GM12878 (cell line): ENCODE results near the gene RHPN2. TPM values are rescaled to one million over a fixed set of nuclear protein-coding genes. Genes with fewer than 3 reads are reported as not detected.

Experiments
- ATAC-seq: fragments of 200-7000 bp; cut with Tn5 transposase; 3 replicates; pipeline ENCODE4 v1.9.1; 2020; ENCODE audit warnings: mild to moderate bottlenecking, moderate library complexity
- BruUV-seq: library from RNA; stranded (reverse); fragments of 400-500 nt; replicated peaks from 2 replicates; lab custom pipeline; 2021; lab: Mats Ljungman, UMichigan
- CTCF ChIA-PET: fragments of 300-600 bp; sonication (Branson Sonifier 250); formaldehyde crosslinking; extraction: SDS; loops from one replicate; lab custom pipeline; 2021; ENCODE audit warnings: inconsistent platforms; lab: Yijun Ruan, JAX
- POLR2A ChIA-PET: fragments of 350-600 bp; formaldehyde crosslinking; extraction: SDS; loops from one replicate; lab custom pipeline; 2021; ENCODE audit warnings: inconsistent platforms; lab: Charles Lee
- RAD21 ChIA-PET: fragments of 300-600 bp; sonication (Branson Sonifier 250); formaldehyde crosslinking; loops from one replicate; lab custom pipeline; 2023; ENCODE audit warnings: antibody characterized with exemption; ENCODE audit not compliant: unreplicated experiment; lab: Charles Lee
- SMC1A ChIA-PET: fragments of 300-600 bp; sonication (Branson Sonifier 250); formaldehyde crosslinking; loops from one replicate; lab custom pipeline; 2023; ENCODE audit not compliant: unreplicated experiment, uncharacterized antibody; lab: Charles Lee
- DNase-seq: peaks from one replicate; pipeline ENCODE4 v3.0.0-alpha.2; 2011; ENCODE audit warnings: low read depth, low spot score
- FAIRE-seq: peaks from 3 replicates; lab custom pipeline; 2011; peaks lifted over from hg19 to GRCh38; lab: Jason Lieb, UNC
- H2AFZ ChIP-seq: 2 replicates; pipeline ENCODE4 v1.6.0; 2011; ENCODE audit warnings: low read depth, low read length, control low read depth; ENCODE audit not compliant: control insufficient read depth
- H3K27ac ChIP-seq: 2 replicates; pipeline ENCODE4 v1.5.1; 2011; ENCODE audit warnings: control low read depth; ENCODE audit not compliant: control insufficient read depth, insufficient read depth
- H3K27me3 ChIP-seq, 2 experiments: replicated peaks in 1 of 2; 2 replicates each; pipeline versions ENCODE4 v1.6.0 to v1.6.1; 2011; ENCODE audit warnings: low read length in 1 of 2; ENCODE audit not compliant: control insufficient read depth in 2 of 2, insufficient read depth in 2 of 2
- H3K36me3 ChIP-seq, 2 experiments: 2 replicates each; pipeline ENCODE4 v1.5.1; 2011; ENCODE audit warnings: low read length in 1 of 2; ENCODE audit not compliant: control insufficient read depth in 2 of 2, insufficient read depth in 2 of 2
- H3K4me1 ChIP-seq: 2 replicates; pipeline ENCODE4 v1.6.1; 2011; ENCODE audit warnings: mild to moderate bottlenecking, low read length, moderate library complexity, mixed read lengths; ENCODE audit not compliant: control insufficient read depth, insufficient read depth
- H3K4me2 ChIP-seq: 2 replicates; pipeline ENCODE4 v1.6.0; 2011; ENCODE audit warnings: control low read depth; ENCODE audit not compliant: control insufficient read depth, insufficient read depth
- H3K4me3 ChIP-seq: fragments of 200-600 bp; sonication (generic); 2 replicates; pipeline ENCODE4 v1.5.1; 2016
- H3K79me2 ChIP-seq: 2 replicates; pipeline ENCODE4 v1.6.0; 2011; ENCODE audit warnings: low read length; ENCODE audit not compliant: control insufficient read depth, insufficient read depth
- H3K9ac ChIP-seq: 2 replicates; pipeline ENCODE4 v1.8.0; 2011; ENCODE audit warnings: low read length, control low read depth, mixed read lengths; ENCODE audit not compliant: control insufficient read depth, insufficient read depth
- H3K9me3 ChIP-seq: replicated peaks from 3 replicates; pipeline ENCODE4 v1.5.1; 2011; ENCODE audit warnings: mild to moderate bottlenecking, low read length; ENCODE audit not compliant: control insufficient read depth, insufficient read depth
- H4K20me1 ChIP-seq: 2 replicates; pipeline ENCODE4 v1.6.0; 2011; ENCODE audit not compliant: control insufficient read depth, insufficient read depth
- BHLHE40 ChIP-seq, 2 experiments: fragments of 450-650 bp in 1 of 2; IDR thresholded peaks; 2 replicates each; pipeline ENCODE4 v1.6.1; 2011 to 2017; ENCODE audit warnings: low read depth in 2 of 2, borderline replicate concordance in 1 of 2, improper control_type of control experiment in 1 of 2, low read length in 1 of 2, mild to moderate bottlenecking in 1 of 2
- BMI1 ChIP-seq: fragments of 450-650 bp; IDR thresholded peaks from 2 replicates; pipeline ENCODE4 v1.6.1; 2016; ENCODE audit warnings: mild to moderate bottlenecking, moderate library complexity, borderline replicate concordance
- ESRRA ChIP-seq: IDR thresholded peaks from 2 replicates; pipeline ENCODE4 v1.6.1; 2012; ENCODE audit warnings: mild to moderate bottlenecking, low read length, improper control_type of control experiment
- FOS ChIP-seq: IDR thresholded peaks from 3 replicates; pipeline ENCODE4 v1.6.1; 2011; ENCODE audit warnings: borderline replicate concordance; ENCODE audit not compliant: insufficient read length; ENCODE audit errors: extremely low read depth
- LARP7 ChIP-seq: fragments of 450-650 bp; IDR thresholded peaks from 2 replicates; pipeline ENCODE4 v1.6.1; 2017; ENCODE audit warnings: mild to moderate bottlenecking
- MTA2 ChIP-seq: fragments of 450-650 bp; IDR thresholded peaks from 2 replicates; pipeline ENCODE4 v1.6.1; 2016; ENCODE audit warnings: low read depth, mild to moderate bottlenecking, moderate library complexity
- PAX5 ChIP-seq: IDR thresholded peaks from 2 replicates; pipeline ENCODE4 v1.6.1; 2011; ENCODE audit warnings: low read depth, low read length, borderline replicate concordance
- ZNF207 ChIP-seq: fragments of 450-650 bp; IDR thresholded peaks from 2 replicates; pipeline ENCODE4 v1.6.1; 2014; ENCODE audit warnings: antibody characterized with exemption, mild to moderate bottlenecking, borderline replicate concordance
- ZNF274 ChIP-seq: IDR thresholded peaks from one replicate; pipeline ENCODE4 v1.8.0; 2011; ENCODE audit not compliant: insufficient read length, insufficient read depth
- WGBS: methylation state at CpG from one replicate; pipeline ENCODE4 v1.1.6; 2016; ENCODE audit warnings: low lambda C conversion rate; ENCODE audit not compliant: insufficient replicate concordance, insufficient coverage; ENCODE audit errors: missing lambda C conversion rate; 5-methylcytosine and 5-hydroxymethylcytosine counted together
- in situ Hi-C: fragments of 300-500 bp; cut with MboI; formaldehyde crosslinking; loops from 9 replicates; pipeline ENCODE4 v1.14.3; 2018; ENCODE audit warnings: mixed read lengths
- intact Hi-C: fragments of 100-400 bp; cut with micrococcal nuclease; formaldehyde crosslinking; loops from one replicate; pipeline ENCODE4 v1.14.2; 2022; ENCODE audit not compliant: unreplicated experiment
- polyA plus RNA-seq, 11 experiments: library from polyadenylated mRNA; depleted of rRNA in 4 of 11; unstranded in 6 of 11; stranded (reverse) in 5 of 11; fragments of >200 nt; fragmentation: Nextera tagmentation in 4 of 11; fragmentation: Illumina TruSeq in 1 of 11; extraction: Ambion mirVana in 4 of 11; extraction: Trizol in 1 of 11; gene quantifications; 1 replicate in 1 of 11; 2 replicates in 10 of 11; pipeline versions ENCODE4 v1.2.1 to v1.2.3, GENCODE V29; 2011 to 2016; ENCODE audit warnings: inconsistent platforms in 2 of 11, missing spikeins in 2 of 11, low read depth in 1 of 11
- total RNA-seq, 4 experiments: library from RNA; depleted of rRNA in 3 of 4; stranded (reverse); fragments of >200 nt in 3 of 4; fragmentation: Illumina TruSeq in 1 of 4; extraction: Trizol in 1 of 4; gene quantifications; 2 replicates each; pipeline versions ENCODE4 v1.2.1 to v1.2.3, GENCODE V29; 2013 to 2021

The RHPN2 gene
- total and polyA plus RNA-seq, 10 of the 15 experiments (the other 5 are each of a cell fraction or from before 2014, with no cell fraction given), result 0.71 to 7.4 (median 3.7) TPM

GRCh38 chr19:33055718-33056117 lies 9.0 kb downstream of the RHPN2 start:
- no peaks in the 10 kb centered on the region for H3K9me3 ChIP-seq
- no peaks in the 10 kb centered on the region; a peak in 1 of 4 replicates for H3K36me3 ChIP-seq
- in situ Hi-C loops (no loop called here), intact Hi-C loops (no loop called here)
- no peak for FAIRE-seq
- ATAC-seq, result no peak
- H3K4me2 ChIP-seq, result no peak overlapping the region
- WGBS, result 14% methylated on average over 2 of the region's 2 CpGs
- no peak for DNase-seq
- no peak overlapping the region for H3K9ac ChIP-seq
- ChIA-PET CTCF (no interaction called here), SMC1A (no interaction called here)
- BruUV-seq, result no TSS peak
- TF ChIP-seq LARP7 (no peak), BMI1 (no peak), ZNF274 (no peak)
- TF ChIP-seq, all 136 proteins: peak for 0
- Histone ChIP-seq H3K27ac (no peak overlapping the region), H4K20me1 (no peaks in the 10 kb centered on the region), H2AFZ (no peak overlapping the region), H3K79me2 (no peaks in the 10 kb centered on the region), H3K4me1 (no peaks in the 10 kb centered on the region), H3K4me3 (no peak overlapping the region), H3K27me3 (no peaks in the 10 kb centered on the region)
- RAD21 ChIA-PET, result no interaction called here
- POLR2A ChIA-PET, result no interaction called here

- Histone ChIP-seq H3K9me3 (no peaks in the 10 kb centered on the region), H4K20me1 (no peaks in the 10 kb centered on the region), H3K79me2 (no peaks in the 10 kb centered on the region), H3K4me2 (no peak overlapping the region), H2AFZ (no peak overlapping the region), H3K9ac (no peak overlapping the region), H3K27ac (no peak overlapping the region), H3K27me3 (no peaks in the 10 kb centered on the region), H3K36me3 (no peaks in the 10 kb centered on the region; a peak in 1 of 4 replicates), H3K4me1 (no peaks in the 10 kb centered on the region), H3K4me3 (no peak overlapping the region)
- ChIA-PET RAD21 (no interaction called here), CTCF (no interaction called here), POLR2A (no interaction called here), SMC1A (no interaction called here)
- no peak for TF ChIP-seq ZNF207
- TF ChIP-seq FOS, result no peak
- TF ChIP-seq BHLHE40 (IDR thresholded peaks at IDR 0.05; ENCODE audit: borderline replicate concordance in 1 of 2, low read depth in 2 of 2, low read length in 1 of 2), result no peak
- no peak for TF ChIP-seq PAX5
- no peak for TF ChIP-seq ESRRA
- no peak for TF ChIP-seq MTA2
- ATAC-seq (no peak), DNase-seq (no peak), FAIRE-seq (no peak)
- 54% methylated on average over 8 of the region's 8 CpGs for WGBS
- in situ Hi-C loops, result no loop called here
- intact Hi-C loops, result no loop called here
- BruUV-seq, result no TSS peak
Observed at GRCh38 chr19:33054623-33055022, 10.1 kb downstream of the RHPN2 start.
